Prostate gland (tissue), 2 donors: ENCODE measurements around the gene RTN4RL2. TPM values are rescaled to one million over a fixed set of nuclear protein-coding genes. Genes with fewer than 3 reads are reported as not detected.
A peak's percentile ranks its signal among the peaks of the same experiment; 100 is the strongest.

Source experiments
- DNase-seq: peaks from one replicate; pipeline ENCODE4 v3.0.0-alpha.2; 2019; ENCODE audit warnings: low spot score
- H3K27ac ChIP-seq, 2 donors: fragments of 200-600 bp; sonication (generic); 2 replicates each; pipeline ENCODE4 v1.5.1; 2017 to 2019
- H3K27me3 ChIP-seq: fragments of 200-600 bp; sonication (generic); replicated peaks from 2 replicates; pipeline ENCODE4 v1.5.1; 2019; ENCODE audit not compliant: insufficient read depth
- H3K36me3 ChIP-seq, 2 donors: fragments of 200-600 bp; sonication (generic); 1 replicate in 1 of 2; 2 replicates in 1 of 2; pipeline versions ENCODE4 v1.5.1 to v1.8.1; 2017 to 2019
- H3K4me1 ChIP-seq: fragments of 200-600 bp; sonication (generic); replicated peaks from 2 replicates; pipeline ENCODE4 v1.5.1; 2019
- H3K4me3 ChIP-seq, 2 donors: fragments of 200-600 bp; sonication (generic); 2 replicates each; pipeline ENCODE4 v1.5.1; 2017 to 2019
- H3K9me3 ChIP-seq: fragments of 200-600 bp; sonication (generic); 2 replicates; pipeline ENCODE4 v1.5.1; 2017
- POLR2A ChIP-seq: fragments of 450-650 bp; IDR thresholded peaks from one replicate; pipeline ENCODE4 v1.6.1; 2016; ENCODE audit warnings: antibody characterized with exemption, mild to moderate bottlenecking
- POLR2AphosphoS5 ChIP-seq: sonication (generic); formaldehyde crosslinking; IDR thresholded peaks from one replicate; pipeline ENCODE4 v1.6.1; 2017; ENCODE audit warnings: antibody characterized with exemption
- WGBS: methylation state at CpG from one replicate; pipeline ENCODE4 v1.1.5; 2018; 5-methylcytosine and 5-hydroxymethylcytosine counted together
- intact Hi-C: fragments of 100-400 bp; cut with DNase I; formaldehyde crosslinking; loops from one replicate; pipeline ENCODE4 v1.14.2; 2022
- total RNA-seq, 2 donors: library from RNA; depleted of rRNA; stranded (reverse); fragments of >200 nt; gene quantifications; one replicate each; pipeline ENCODE4 v1.1.0, GENCODE V29; 2016
- TF ChIP-seq, protein P1 (sequence below), 4 experiments: fragments of 200-600 bp in 2 of 4; fragments of 450-650 bp in 2 of 4; sonication (generic) in 2 of 4; IDR thresholded peaks; 1 replicate in 3 of 4; 2 replicates in 1 of 4; pipeline ENCODE4 v1.5.1; 2016 to 2019; ENCODE audit warnings: antibody characterized with exemption in 4 of 4, mild to moderate bottlenecking in 2 of 4, moderate library complexity in 2 of 4

RTN4RL2 gene
- total RNA-seq, 2 donors from 2014 or later = 0.51 to 2.0 TPM

DNA sequence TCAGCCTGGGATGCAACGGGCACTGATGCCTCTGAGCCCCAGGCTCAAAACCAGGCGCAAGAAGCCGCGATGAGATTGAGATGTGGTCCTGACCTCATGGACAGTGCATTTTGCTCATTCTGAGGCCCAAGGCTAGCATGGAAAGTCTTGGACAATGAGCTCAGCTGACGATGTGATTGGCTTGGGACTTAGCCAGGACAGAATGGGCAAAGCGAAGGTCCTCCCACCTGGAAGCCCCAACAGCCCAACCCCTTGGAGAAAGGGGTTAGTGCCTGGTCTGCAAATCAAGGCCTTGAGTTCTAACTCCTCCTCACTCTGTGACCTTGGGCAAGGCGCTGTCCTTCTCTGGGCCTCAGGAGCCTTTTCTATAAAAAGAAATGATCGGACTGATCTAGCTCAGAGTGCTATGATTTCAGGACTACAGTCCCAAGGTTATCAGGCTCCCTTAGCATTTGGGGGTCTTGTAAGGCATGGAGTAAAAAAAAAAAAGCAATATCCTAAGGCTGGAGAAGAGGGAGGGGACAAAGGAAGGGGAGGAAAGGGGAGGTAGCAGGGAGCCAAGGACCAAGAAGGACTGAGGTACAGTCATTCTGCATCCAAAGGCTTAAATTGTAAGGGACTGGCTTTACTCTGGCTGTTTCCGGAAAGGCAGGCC lies 36.1 kb upstream of the RTN4RL2 start:
- TF ChIP-seq POLR2AphosphoS5 (no peak), POLR2A (no peak)
- TF ChIP-seq, protein P1, sequence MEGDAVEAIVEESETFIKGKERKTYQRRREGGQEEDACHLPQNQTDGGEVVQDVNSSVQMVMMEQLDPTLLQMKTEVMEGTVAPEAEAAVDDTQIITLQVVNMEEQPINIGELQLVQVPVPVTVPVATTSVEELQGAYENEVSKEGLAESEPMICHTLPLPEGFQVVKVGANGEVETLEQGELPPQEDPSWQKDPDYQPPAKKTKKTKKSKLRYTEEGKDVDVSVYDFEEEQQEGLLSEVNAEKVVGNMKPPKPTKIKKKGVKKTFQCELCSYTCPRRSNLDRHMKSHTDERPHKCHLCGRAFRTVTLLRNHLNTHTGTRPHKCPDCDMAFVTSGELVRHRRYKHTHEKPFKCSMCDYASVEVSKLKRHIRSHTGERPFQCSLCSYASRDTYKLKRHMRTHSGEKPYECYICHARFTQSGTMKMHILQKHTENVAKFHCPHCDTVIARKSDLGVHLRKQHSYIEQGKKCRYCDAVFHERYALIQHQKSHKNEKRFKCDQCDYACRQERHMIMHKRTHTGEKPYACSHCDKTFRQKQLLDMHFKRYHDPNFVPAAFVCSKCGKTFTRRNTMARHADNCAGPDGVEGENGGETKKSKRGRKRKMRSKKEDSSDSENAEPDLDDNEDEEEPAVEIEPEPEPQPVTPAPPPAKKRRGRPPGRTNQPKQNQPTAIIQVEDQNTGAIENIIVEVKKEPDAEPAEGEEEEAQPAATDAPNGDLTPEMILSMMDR (IDR thresholded peaks at IDR 0.05) = no peak
- no peak overlapping the region for H3K4me3 ChIP-seq
- no peaks in the 10 kb centered on the region for H3K9me3 ChIP-seq
- no peaks in the 10 kb centered on the region for H3K36me3 ChIP-seq
- WGBS = 89% methylated on average over 9 of the region's 9 CpGs
- H3K27ac ChIP-seq = no peak overlapping the region
- no peaks in the 10 kb centered on the region for H3K27me3 ChIP-seq
- intact Hi-C loops = loop anchor here (10.0 kb wide), 1 partner anchor 1721 kb away; the partner anchor contains the start of gene FAM111A
- H3K4me1 ChIP-seq = no peaks in the 10 kb centered on the region
- no peak for DNase-seq

DNA sequence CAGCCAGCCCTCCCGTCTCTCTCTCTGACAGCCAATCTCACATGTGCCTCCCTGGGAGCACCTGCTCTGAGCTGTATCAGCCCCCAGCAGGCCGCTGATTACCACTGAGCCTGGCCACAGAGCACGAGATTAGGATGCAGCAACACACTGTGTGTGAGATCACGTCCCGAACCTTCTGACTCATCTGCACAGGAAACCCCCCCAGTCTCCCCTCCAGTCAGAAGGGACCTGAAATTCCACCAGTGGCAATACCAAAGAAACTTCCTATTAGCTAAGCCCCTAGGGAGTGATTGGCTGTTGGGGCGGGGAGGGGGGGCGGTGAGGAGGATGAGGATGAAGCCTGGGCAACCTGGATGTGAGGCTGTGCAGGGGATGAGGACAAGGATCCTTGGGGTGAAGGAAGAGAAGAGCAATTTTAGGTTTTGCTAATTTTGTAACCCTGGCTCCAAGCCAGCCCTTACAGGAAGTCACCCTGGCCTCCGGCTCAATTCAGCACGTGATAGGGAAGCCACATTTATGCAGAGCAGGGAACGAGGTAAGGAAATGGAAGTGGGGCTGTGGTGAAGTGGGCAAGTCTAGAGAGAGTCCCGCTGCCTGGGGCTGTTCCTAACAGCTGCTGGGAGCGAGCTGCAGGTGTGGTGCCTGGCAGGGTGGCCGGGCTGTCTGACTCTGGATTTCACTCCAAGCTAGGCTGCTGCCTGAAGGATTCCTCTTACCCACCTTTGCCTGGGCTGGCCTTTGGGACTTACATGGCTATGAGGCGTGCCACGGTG lies 35.4 kb upstream of the RTN4RL2 start:
- TF ChIP-seq POLR2A (no peak), POLR2AphosphoS5 (no peak)
- TF ChIP-seq, protein P1 (IDR thresholded peaks at IDR 0.05) = no peak
- peak overlapping the region; percentile 75 to 87 for H3K27ac ChIP-seq
- no peaks in the 10 kb centered on the region for H3K36me3 ChIP-seq
- no peak overlapping the region for H3K4me3 ChIP-seq
- no peaks in the 10 kb centered on the region for H3K4me1 ChIP-seq
- WGBS = 65% methylated on average over 15 of the region's 15 CpGs
- H3K9me3 ChIP-seq = no peaks in the 10 kb centered on the region
- intact Hi-C loops = loop anchor here (5.0 to 10.0 kb wide), 2 partner anchors 93 to 1720 kb away; partner anchors contain the start of gene FAM111A
- peak; percentile 16 for DNase-seq
- H3K27me3 ChIP-seq = no peaks in the 10 kb centered on the region

DNA sequence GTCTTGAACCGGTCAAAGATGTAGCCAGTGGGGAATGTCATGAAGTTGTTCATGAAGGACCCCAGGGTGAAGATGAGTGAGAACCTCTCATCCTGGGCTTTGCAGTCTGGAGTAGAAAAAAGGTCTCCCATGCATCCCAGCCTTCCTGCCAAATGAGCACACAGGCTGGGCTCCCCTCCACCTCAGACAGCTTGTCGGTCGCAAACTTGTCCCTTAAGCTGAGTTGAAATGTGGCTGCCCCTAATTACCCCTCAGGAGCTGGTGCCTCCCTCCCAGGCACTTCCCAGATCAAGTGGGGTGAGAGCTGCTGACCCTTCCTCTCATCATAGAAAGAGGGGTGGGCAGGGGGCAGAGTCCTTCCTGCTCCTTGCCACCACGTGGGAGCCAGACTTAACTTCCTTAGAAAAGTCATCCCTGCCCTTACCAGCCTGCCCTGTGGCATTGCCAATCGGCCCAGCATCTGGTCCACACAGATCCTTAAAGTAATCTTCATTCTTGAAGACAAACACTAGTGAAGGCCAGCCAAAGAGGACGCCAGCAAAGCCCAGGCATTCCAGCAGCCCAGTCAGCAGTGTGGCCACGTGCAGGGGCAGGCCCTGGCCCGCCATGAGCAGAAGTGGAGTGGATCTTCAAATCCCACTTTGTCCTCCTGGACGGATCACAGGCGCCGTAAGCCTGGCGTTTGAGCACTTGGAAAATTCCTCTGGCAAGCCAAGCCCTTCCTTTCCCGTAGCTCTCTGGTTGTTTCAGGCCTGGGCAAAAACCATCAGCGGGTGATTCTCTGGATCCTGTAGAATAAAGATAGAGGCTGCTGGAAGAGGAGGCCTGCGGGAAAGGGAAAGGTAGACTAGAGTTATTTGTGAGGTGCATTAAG lies 34.5 kb upstream of the RTN4RL2 start:
- peak; percentile 57 for DNase-seq
- Histone ChIP-seq H3K4me3 (peak overlapping the region; percentile 38 to 39), H3K9me3 (no peaks in the 10 kb centered on the region), H3K4me1 (no peaks in the 10 kb centered on the region), H3K27ac (peak overlapping the region; percentile 75 to 87), H3K27me3 (no peaks in the 10 kb centered on the region), H3K36me3 (no peaks in the 10 kb centered on the region)
- WGBS = 37% methylated on average over 15 of the region's 15 CpGs
- TF ChIP-seq POLR2AphosphoS5 = peak; percentile 69
- TF ChIP-seq, protein P1 (IDR thresholded peaks at IDR 0.05) = no peak
- intact Hi-C loops = loop anchor here (5.0 to 10.0 kb wide), 2 partner anchors 94 to 1719 kb away; partner anchors contain the start of gene FAM111A

DNA sequence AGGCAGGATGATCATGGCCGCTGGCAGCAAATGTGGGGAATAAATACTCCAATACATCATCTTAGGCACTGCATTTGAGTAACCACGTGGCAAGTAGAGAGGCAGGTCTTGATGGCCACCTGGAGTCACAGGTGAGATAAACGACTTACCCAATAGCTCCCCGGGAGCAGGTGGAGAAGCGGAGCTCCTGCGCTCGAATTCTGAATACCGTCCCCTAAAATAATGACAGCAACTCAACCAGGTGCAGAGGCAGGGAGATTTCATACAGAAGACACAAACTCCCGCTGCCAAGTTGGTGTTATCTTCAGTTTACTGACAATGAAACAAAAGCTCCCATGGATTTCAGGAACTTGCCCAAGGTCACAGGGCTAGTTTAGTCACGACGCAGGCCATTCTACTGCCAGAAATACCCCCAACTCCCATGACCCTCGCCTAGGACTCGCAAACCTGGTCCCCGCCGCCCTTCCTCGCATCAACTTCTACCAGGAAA lies 33.8 kb upstream of the RTN4RL2 start:
- Histone ChIP-seq H3K27ac (peak overlapping the region; percentile 75 to 87), H3K27me3 (no peaks in the 10 kb centered on the region), H3K4me3 (peak overlapping the region; percentile 38 to 39), H3K36me3 (no peaks in the 10 kb centered on the region), H3K4me1 (no peaks in the 10 kb centered on the region), H3K9me3 (no peaks in the 10 kb centered on the region)
- DNase-seq = no peak
- intact Hi-C loops = loop anchor here (5.0 to 10.0 kb wide), 2 partner anchors 94 to 1718 kb away; partner anchors contain the start of gene FAM111A
- TF ChIP-seq, protein P1 (IDR thresholded peaks at IDR 0.05) = no peak
- TF ChIP-seq POLR2AphosphoS5 (no peak), POLR2A (no peak)
- WGBS = 15% methylated on average over 16 of the region's 16 CpGs
